ENCODE data around the gene TRIM42. TPM values are rescaled to one million over a fixed set of nuclear protein-coding genes. Genes with fewer than 3 reads are reported as not detected.

Gene TRIM42
- polyA plus RNA-seq, 1 donor (not counting 4 experiments of a cell fraction or from before 2014, with no cell fraction given) = not detected

- H3K27ac ChIP-seq (ENCODE audit: control insufficient read depth, insufficient read depth, low read length) = no peak overlapping the region
- no peak for TF ChIP-seq EZH2 (IDR thresholded peaks at IDR 0.05; ENCODE audit: low read length)
- TF ChIP-seq CTCF (optimal IDR thresholded peaks at IDR 0.05 in 1 of 3, IDR thresholded peaks at IDR 0.05 in 1 of 3, conservative IDR thresholded peaks at IDR 0.05 in 1 of 3; ENCODE audit: extremely low read depth in 1 of 3, insufficient read depth in 2 of 3, low read length in 3 of 3) = no peak
- no peaks in the 10 kb centered on the region for H4K20me1 ChIP-seq (ENCODE audit: control insufficient read depth, extremely low read depth, insufficient read depth, low read length)
- no peak overlapping the region for H3K9ac ChIP-seq (ENCODE audit: control insufficient read depth, extremely low read depth, insufficient read depth, low read length)
- H2AFZ ChIP-seq (ENCODE audit: control insufficient read depth, low read length) = no peak overlapping the region
- FAIRE-seq (no peak), DNase-seq (ENCODE audit: low read depth, low spot score) (no peak)
- no peaks in the 10 kb centered on the region for H3K9me1 ChIP-seq (ENCODE audit: control insufficient read depth, extremely low read depth, insufficient read depth, low read length)
- H3K4me3 ChIP-seq (ENCODE audit: control insufficient read depth in 2 of 3, extremely low read depth in 1 of 3, insufficient read depth in 2 of 3, low read depth in 1 of 3, low read length in 3 of 3) = no peak overlapping the region
- no peaks in the 10 kb centered on the region for H3K27me3 ChIP-seq (ENCODE audit: control insufficient read depth, extremely low read depth, insufficient read depth, low read length)
- H3K4me1 ChIP-seq (ENCODE audit: control insufficient read depth, extremely low read depth, insufficient read depth, low read length) = no peaks in the 10 kb centered on the region
- dilution Hi-C loops (cut with MboI; ENCODE audit: extremely low pct_ligation_motif_present, low sequenced_read_pairs) = no loop called here
- no peaks in the 10 kb centered on the region for H3K79me2 ChIP-seq (ENCODE audit: control insufficient read depth, insufficient read depth, low read length)
- H3K4me2 ChIP-seq (ENCODE audit: control insufficient read depth, extremely low read depth, insufficient read depth, low read depth, low read length) = no peak overlapping the region
- H3K9me3 ChIP-seq (ENCODE audit: control insufficient read depth, low read depth, low read length) = no peaks in the 10 kb centered on the region
- no peaks in the 10 kb centered on the region for H3K36me3 ChIP-seq (ENCODE audit: control insufficient read depth in 2 of 2, extremely low read depth in 1 of 2, insufficient read depth in 2 of 2, low read length in 2 of 2)
Measured at GRCh38 chr3:140682586-140682985, 4.7 kb downstream of the TRIM42 start.

- Histone ChIP-seq H3K4me2 (ENCODE audit: control insufficient read depth, extremely low read depth, insufficient read depth, low read depth, low read length) (no peak overlapping the region), H3K9me3 (ENCODE audit: control insufficient read depth, low read depth, low read length) (no peaks in the 10 kb centered on the region), H3K27ac (ENCODE audit: control insufficient read depth, insufficient read depth, low read length) (no peak overlapping the region), H3K4me3 (ENCODE audit: control insufficient read depth in 2 of 3, extremely low read depth in 1 of 3, insufficient read depth in 2 of 3, low read depth in 1 of 3, low read length in 3 of 3) (no peak overlapping the region), H3K79me2 (ENCODE audit: control insufficient read depth, insufficient read depth, low read length) (no peaks in the 10 kb centered on the region), H2AFZ (ENCODE audit: control insufficient read depth, low read length) (no peak overlapping the region), H3K9me1 (ENCODE audit: control insufficient read depth, extremely low read depth, insufficient read depth, low read length) (no peaks in the 10 kb centered on the region), H3K36me3 (ENCODE audit: control insufficient read depth in 2 of 2, extremely low read depth in 1 of 2, insufficient read depth in 2 of 2, low read length in 2 of 2) (no peaks in the 10 kb centered on the region), H3K27me3 (ENCODE audit: control insufficient read depth, extremely low read depth, insufficient read depth, low read length) (no peaks in the 10 kb centered on the region), H4K20me1 (ENCODE audit: control insufficient read depth, extremely low read depth, insufficient read depth, low read length) (no peaks in the 10 kb centered on the region), H3K4me1 (ENCODE audit: control insufficient read depth, extremely low read depth, insufficient read depth, low read length) (no peaks in the 10 kb centered on the region), H3K9ac (ENCODE audit: control insufficient read depth, extremely low read depth, insufficient read depth, low read length) (no peak overlapping the region)
- FAIRE-seq (no peak), DNase-seq (ENCODE audit: low read depth, low spot score) (no peak)
- dilution Hi-C loops (cut with MboI; ENCODE audit: extremely low pct_ligation_motif_present, low sequenced_read_pairs) = no loop called here
- TF ChIP-seq EZH2 (IDR thresholded peaks at IDR 0.05; ENCODE audit: low read length) (no peak), CTCF (optimal IDR thresholded peaks at IDR 0.05 in 1 of 3, IDR thresholded peaks at IDR 0.05 in 1 of 3, conservative IDR thresholded peaks at IDR 0.05 in 1 of 3; ENCODE audit: extremely low read depth in 1 of 3, insufficient read depth in 2 of 3, low read length in 3 of 3) (no peak)
Measured at GRCh38 chr3:140686128-140686527, 8.3 kb downstream of the TRIM42 start.
